Heart left ventricle (tissue), 16 donors: ENCODE data around the gene FCRL5. TPM values are rescaled to one million over a fixed set of nuclear protein-coding genes. Genes with fewer than 3 reads are reported as not detected.

Experiments used
- ATAC-seq, 4 donors: fragments of 200-7000 bp; cut with Tn5 transposase; one replicate each; pipeline ENCODE4 v1.9.1; 2020 to 2022; ENCODE audit warnings: moderate library complexity in 4 of 4, mild to moderate bottlenecking in 3 of 4, moderate number of reproducible peaks in 1 of 4
- DNase-seq, 5 donors: peaks; one replicate each; pipeline ENCODE4 v3.0.0-alpha.2; 2020
- H3K27ac ChIP-seq, 12 donors: fragments of 200-600 bp; sonication (generic) in 4 of 12; one replicate each; pipeline versions ENCODE4 v1.5.0 to v1.8.0; 2016 to 2022; ENCODE audit warnings: mild to moderate bottlenecking in 2 of 12
- H3K27me3 ChIP-seq, 9 donors: fragments of 200-600 bp; sonication (generic) in 2 of 9; one replicate each; pipeline versions ENCODE4 v1.5.1 to v1.8.0; 2016 to 2022; ENCODE audit warnings: mild to moderate bottlenecking in 3 of 9
- H3K36me3 ChIP-seq, 9 donors: fragments of 200-600 bp; sonication (generic) in 2 of 9; one replicate each; pipeline versions ENCODE4 v1.5.0 to v1.8.0; 2018 to 2022; ENCODE audit warnings: mild to moderate bottlenecking in 2 of 9
- H3K4me1 ChIP-seq, 12 donors: fragments of 200-600 bp; sonication (generic) in 4 of 12; one replicate each; pipeline versions ENCODE4 v1.5.0 to v1.8.0; 2016 to 2022; ENCODE audit warnings: mild to moderate bottlenecking in 3 of 12
- H3K4me3 ChIP-seq, 12 donors: fragments of 200-600 bp; sonication (generic) in 4 of 12; one replicate each; pipeline versions ENCODE4 v1.5.0 to v1.8.0; 2017 to 2022; ENCODE audit warnings: mild to moderate bottlenecking in 9 of 12, moderate library complexity in 4 of 12
- H3K9me3 ChIP-seq, 12 donors: fragments of 200-600 bp; sonication (generic) in 4 of 12; one replicate each; pipeline versions ENCODE4 v1.5.0 to v1.8.0; 2016 to 2022; ENCODE audit warnings: mild to moderate bottlenecking in 1 of 12
- CTCF ChIP-seq, 12 donors: fragments of 200-600 bp; sonication (generic) in 4 of 12; IDR thresholded peaks; one replicate each; pipeline versions ENCODE4 v1.5.0 to v1.8.0; 2018 to 2022; ENCODE audit warnings: antibody characterized with exemption in 12 of 12, mild to moderate bottlenecking in 5 of 12
- POLR2A ChIP-seq, 2 donors: fragments of 450-650 bp; IDR thresholded peaks; one replicate each; pipeline ENCODE4 v1.6.1; 2017; ENCODE audit warnings: antibody characterized with exemption in 2 of 2, mild to moderate bottlenecking in 2 of 2, moderate library complexity in 2 of 2
- WGBS, 4 donors: extraction: QIAGEN DNeasy Blood & Tissue Kit in 2 of 4; methylation state at CpG; one replicate each; pipeline versions ENCODE4 v1.1.5 to v1.1.7; 2013 to 2018; 5-methylcytosine and 5-hydroxymethylcytosine counted together
- intact Hi-C, 10 donors: fragments of 100-400 bp; cut with DNase I; formaldehyde crosslinking; loops; one replicate each; pipeline versions ENCODE4 v1.11.1 to v1.14.2; 2022
- polyA plus RNA-seq, 2 donors: library from polyadenylated mRNA; stranded (reverse); fragments of 200-250 nt; gene quantifications; one replicate each; pipeline ENCODE4 v1.2.3, GENCODE V29; 2013
- total RNA-seq, 9 donors: library from RNA; depleted of rRNA in 2 of 9; stranded (reverse); fragments of >200 nt in 2 of 9; fragmentation: NEBNext Ultra II Directional in 3 of 9; extraction: Animal tissue kit (Norgen Biotek cat#: 25700) in 3 of 9; gene quantifications; one replicate each; pipeline versions ENCODE4 v1.1.0 to v1.2.4, GENCODE V29; 2016 to 2023
- donor health status: ischemic (EF 13 %, LVEDD 7.1; RV severe dilation, severe dysfunction).
- donor health status: healthy with polysubstance abuse.
- donor health status: DM: no; HTN: yes; CAD: no.
- donor health status: DM: no; HTN: no; CAD: no.
- donor health status: ischemic (EF 25% LVEDD 6.9; RV normal size, moderate dysfunction).
- donor health status: ischemic (EF 25% LVEDD 5.7; RV mildly dilated, moderate dysfunction).
- donor health status: healthy.
- donor health status: DM: yes; HTN: yes; CAD: no.
- donor health status: ischemic (EF 35%, LVEDD 5.7; RV mildly dilated, moderate dysfunction).
- donor health status: nonischemic (EF 11% LVEDD 7.7; RV severe dilation, severe dysfunction).
- donor health status: DM: yes; HTN: yes; CAD: no.
- donor health status: PGD.
- donor health status: ischemic (EF 29% LVEDD 5.4; RV normal size, mild dysfunction).
- donor health status: nonischemic (EF 23%, LVEDD 6.1; RV moderate dilation, normal function).

FCRL5 gene
- total and polyA plus RNA-seq, 11 donors, result 0.04 to 0.32 (median 0.08) TPM; not detected in 7

DNA sequence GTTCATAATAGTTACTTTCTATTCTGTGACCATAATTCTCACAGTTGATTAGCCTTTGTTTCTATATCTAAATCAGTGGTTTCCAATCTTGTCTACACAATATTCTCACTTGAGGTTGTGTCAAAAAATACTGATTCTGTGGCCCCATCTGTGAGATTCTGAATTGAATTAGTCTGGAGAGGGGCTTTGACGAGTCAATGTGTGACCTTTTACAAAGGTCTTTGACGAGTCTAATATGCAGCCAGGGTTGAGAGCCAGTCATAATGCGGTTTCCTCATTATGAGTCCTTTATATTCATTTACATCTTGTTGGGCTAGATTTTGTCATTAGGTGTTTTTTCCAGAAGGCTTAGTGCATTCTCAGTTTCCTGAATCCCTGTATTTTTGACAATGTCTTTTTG is 19.7 kb downstream of the FCRL5 start:
- H3K9me3 ChIP-seq, result no peaks in the 10 kb centered on the region
- 75 to 79% (median 78%) methylated on average over 3 of the region's 3 CpGs for WGBS, 4 donors
- no peaks in the 10 kb centered on the region for H3K36me3 ChIP-seq
- TF ChIP-seq CTCF (IDR thresholded peaks at IDR 0.05) (no peak), POLR2A (IDR thresholded peaks at IDR 0.05) (no peak)
- DNase-seq (no peak), ATAC-seq (no peak)
- H3K27me3 ChIP-seq, result peaks cover 0 to 9% (median 0%) of the 10 kb centered on the region in 9 donors
- H3K4me1 ChIP-seq, result no peaks in the 10 kb centered on the region
- H3K4me3 ChIP-seq, result no peak overlapping the region
- H3K27ac ChIP-seq, result no peak overlapping the region
- intact Hi-C loops, result no loop called here

GRCh38 chr1:157523774-157524493 is 28.4 kb downstream of the FCRL5 start:
- H3K36me3 ChIP-seq, result no peaks in the 10 kb centered on the region
- no peak for ATAC-seq
- H3K27me3 ChIP-seq, result peaks cover 0 to 25% (median 3%) of the 10 kb centered on the region in 9 donors
- no peaks in the 10 kb centered on the region for H3K9me3 ChIP-seq
- H3K27ac ChIP-seq, result no peak overlapping the region
- TF ChIP-seq CTCF (IDR thresholded peaks at IDR 0.05) (no peak), POLR2A (IDR thresholded peaks at IDR 0.05) (no peak)
- no peak for DNase-seq
- 84 to 86% (median 85%) methylated on average over 5 of the region's 5 CpGs for WGBS, 4 donors
- no peaks in the 10 kb centered on the region for H3K4me1 ChIP-seq
- no peak overlapping the region for H3K4me3 ChIP-seq
- intact Hi-C loops, result no loop called here

GRCh38 chr1:157521056-157521455 is 31.3 kb downstream of the FCRL5 start:
- no peak overlapping the region for H3K4me3 ChIP-seq
- no peak for TF ChIP-seq POLR2A (IDR thresholded peaks at IDR 0.05)
- H3K4me1 ChIP-seq, result no peaks in the 10 kb centered on the region
- no peak for ATAC-seq
- H3K9me3 ChIP-seq, result no peaks in the 10 kb centered on the region
- intact Hi-C loops, result no loop called here
- H3K36me3 ChIP-seq, result no peaks in the 10 kb centered on the region
- no peak for DNase-seq
- 76 to 83% (median 81%) methylated on average over 10 of the region's 10 CpGs for WGBS, 4 donors
- no peak overlapping the region for H3K27ac ChIP-seq
- peaks cover 0 to 25% (median 0%) of the 10 kb centered on the region in 9 donors for H3K27me3 ChIP-seq

DNA sequence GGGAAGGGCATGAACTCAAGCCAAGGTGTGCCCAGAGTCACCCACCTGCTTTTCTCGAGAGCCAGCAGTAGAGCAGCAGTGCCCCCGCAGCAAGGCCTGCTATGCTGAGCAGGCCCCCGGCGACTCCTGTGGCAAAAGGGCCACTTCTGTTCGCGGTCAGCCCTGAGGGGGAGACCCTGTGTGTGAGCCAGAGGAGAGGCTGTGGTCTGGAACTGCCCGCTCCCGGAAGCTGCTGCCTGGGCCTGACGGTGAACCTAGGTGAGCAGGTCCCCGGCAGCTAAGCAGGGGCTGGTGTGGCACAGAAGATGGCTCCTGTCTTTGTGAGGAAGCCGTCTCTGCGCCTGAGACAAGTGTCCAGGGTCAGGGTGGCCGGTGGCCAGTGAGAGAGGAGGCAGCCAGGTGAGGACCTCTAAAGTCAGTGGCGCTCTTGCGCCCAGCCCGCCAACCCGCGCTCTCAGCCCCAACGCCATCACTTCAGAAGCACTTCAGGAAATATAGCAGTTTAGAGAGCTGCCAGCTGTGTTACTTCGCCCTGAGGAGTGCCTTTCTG is 31.9 kb downstream of the FCRL5 start:
- Histone ChIP-seq H3K27me3 (peaks cover 0 to 24% (median 0%) of the 10 kb centered on the region in 9 donors), H3K36me3 (no peaks in the 10 kb centered on the region), H3K27ac (no peak overlapping the region), H3K4me3 (no peak overlapping the region), H3K4me1 (no peaks in the 10 kb centered on the region), H3K9me3 (no peaks in the 10 kb centered on the region)
- ATAC-seq (no peak), DNase-seq (no peak)
- intact Hi-C loops, result no loop called here
- TF ChIP-seq POLR2A (IDR thresholded peaks at IDR 0.05), result no peak
- no peak for TF ChIP-seq CTCF (IDR thresholded peaks at IDR 0.05)
- 91 to 94% (median 93%) methylated on average over 12 to 20 of the region's 20 CpGs for WGBS, 4 donors
